Activated CD8-positive, alpha-beta memory T cell treated with anti-CD3 and anti-CD28 coated beads, Interleukin-2, amount 50 U/mL, for 24 hours (primary cell): Measurements from ENCODE around the gene TDG.

Experiments
- DNase-seq: peaks from one replicate; pipeline ENCODE4 v3.0.0-alpha.2; 2020; ENCODE audit errors: extremely low read depth

The TDG gene

DNA sequence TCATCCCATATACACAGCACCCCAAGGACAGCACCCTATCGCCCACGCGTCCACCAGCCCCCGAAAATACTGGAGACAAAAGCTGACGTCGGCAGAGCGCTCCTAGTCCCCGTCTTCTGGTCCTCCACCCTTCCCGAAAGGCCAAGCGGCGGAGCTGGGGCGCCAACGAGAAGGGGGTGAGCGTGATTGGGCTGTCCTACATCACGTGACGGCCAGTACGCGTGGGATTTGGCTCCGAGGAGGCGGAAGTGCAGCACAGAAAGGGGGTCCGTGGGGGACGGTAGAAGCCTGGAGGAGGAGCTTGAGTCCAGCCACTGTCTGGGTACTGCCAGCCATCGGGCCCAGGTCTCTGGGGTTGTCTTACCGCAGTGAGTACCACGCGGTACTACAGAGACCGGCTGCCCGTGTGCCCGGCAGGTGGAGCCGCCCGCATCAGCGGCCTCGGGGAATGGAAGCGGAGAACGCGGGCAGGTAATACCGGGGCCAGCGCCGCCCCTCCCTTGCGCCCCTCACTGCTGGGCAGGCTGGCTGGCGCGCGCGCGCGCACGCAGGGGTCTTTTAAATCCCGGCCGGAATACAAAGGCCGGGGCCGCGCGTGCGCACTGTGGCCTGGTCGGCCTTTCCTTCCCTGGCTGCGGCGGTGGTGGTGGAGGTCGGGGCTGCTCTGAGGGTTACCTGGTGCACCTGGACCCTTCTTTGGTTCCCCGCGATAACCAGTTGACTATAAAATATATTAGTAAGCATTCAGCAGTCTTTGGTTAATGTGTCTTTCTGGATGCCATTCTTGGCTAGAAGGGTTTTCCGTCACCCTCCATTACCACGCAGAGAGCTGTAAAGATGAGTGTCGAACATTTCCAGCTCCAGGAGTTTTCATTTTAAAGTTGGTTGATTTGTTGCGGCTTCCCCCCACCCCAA lies at the start of gene TDG:
TSS of gene TDG (plus strand) at position 283 of the 915 bp plus-strand sequence. CDS start at position 449, 166 bp downstream.
- peak; percentile 98 for DNase-seq

DNA sequence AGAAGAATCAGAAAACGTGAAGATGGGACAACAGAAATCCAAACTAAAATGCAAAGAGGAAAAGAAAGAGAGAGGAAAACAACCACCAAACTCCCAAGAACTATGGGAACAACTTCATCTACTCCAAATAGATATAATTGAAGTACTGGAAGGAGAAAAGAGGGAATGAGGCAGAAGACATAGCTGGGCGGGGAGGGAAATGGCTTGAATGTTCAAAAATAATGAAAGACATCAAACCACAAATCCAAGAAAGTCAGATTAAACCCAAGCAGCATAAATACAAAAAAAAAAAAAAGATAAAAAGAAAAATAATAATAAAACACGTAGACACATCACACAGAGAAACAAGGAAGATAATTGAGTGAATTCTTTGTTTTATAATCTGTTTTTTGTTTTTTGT lies 47.8 kb upstream of the TDG start:
- no peak for DNase-seq

DNA sequence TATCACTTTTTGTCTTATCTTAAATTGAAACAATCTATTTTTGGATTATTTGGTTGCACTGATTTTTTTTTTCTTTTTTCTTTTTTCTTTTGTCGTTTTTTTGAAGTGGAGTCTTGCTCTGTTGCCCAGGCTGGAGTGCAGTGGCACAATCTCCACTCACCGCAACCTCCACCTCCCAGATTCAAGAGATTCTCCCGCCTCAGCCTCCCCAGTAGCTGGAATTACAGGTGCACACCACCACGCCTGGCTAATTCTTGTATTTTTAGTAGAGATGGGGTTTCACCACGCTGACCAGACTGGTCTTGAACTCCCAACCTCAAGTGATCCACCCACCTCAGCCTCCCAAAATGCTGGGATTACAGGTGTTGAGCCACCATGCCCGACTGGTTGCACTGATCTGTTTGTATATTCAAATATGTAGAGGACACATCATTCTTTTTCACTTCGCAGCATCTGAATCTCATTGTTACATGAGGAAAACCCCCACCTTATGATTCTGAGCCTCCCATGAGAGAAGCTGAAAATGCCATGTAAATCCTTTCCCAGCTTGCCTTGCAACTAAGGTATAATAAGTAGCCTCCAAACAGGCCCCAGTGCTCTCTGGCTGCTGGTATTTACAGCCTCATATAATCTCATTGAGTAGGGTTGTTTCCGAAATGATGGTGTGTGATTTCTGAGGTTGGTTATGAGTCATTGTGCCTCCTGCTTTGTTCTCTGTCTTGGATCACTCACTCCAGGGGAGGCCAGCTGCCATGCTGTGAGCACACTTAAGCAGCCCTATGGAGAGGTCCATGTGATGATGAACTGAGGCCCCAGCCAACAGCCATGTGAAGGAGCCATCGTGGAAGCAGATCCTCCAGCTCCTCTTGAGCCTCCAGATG lies 40.7 kb upstream of the TDG start:
- DNase-seq: no peak

DNA sequence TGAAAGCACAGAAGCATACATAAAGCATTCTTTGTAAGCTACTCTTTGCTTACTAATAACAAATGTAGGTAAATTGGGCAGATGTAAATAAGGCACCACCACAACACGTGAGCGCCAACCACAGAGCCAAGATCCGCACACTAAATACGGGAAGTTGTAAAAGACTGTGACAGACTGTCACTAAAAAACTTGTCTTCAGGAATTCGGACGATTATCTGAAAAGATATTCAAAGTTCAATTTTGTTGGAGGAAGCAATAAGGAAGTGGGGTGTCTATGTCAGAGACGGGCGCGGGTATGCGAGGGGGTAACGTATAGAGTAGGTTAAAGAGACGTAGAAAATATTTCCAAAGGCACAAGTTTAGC lies 37.0 kb upstream of the TDG start:
- no peak for DNase-seq

DNA sequence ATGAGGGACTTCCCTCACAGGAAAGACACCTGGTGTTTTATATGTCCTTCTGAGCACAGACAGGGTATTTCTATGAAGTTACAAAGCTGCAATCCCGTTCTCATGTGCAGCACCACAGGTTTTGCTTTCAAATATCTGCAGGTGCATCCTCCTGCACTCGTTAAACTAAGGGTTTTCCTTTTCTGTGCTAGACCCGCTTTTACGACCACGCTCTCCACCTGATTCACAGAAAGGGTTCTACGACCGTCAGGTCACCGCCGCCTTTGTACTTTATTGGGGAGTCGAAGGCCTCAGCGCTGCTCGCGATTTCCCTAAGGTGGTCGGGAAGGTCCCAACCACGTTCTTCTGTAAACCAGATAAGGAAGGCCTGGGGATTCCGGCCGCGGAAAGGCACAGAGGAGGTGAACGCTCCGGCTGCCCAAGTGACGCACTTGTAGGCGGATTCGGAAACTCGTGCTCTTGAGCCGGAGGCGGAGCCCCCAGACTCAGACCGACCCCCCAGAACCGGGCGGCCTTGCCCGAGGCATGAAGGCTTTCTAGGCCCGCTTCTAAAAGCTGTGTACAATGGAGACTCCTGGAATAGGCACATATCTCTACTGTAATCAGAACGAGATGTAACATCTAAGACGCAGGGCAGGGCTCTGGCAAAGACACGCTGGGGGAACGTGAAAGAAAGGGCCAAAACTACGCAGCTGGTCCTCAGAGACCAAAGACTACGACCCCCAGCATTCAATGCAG lies 36.5 kb upstream of the TDG start:
- peak; percentile 61 for DNase-seq

DNA sequence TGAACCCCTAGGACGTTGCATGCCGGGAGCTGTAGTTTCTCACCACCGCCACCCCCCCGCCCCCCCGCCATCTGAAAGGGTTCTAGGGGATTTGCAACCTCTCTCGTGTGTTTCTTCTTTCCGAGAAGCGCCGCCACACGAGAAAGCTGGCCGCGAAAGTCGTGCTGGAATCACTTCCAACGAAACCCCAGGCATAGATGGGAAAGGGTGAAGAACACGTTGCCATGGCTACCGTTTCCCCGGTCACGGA lies 36.0 kb upstream of the TDG start:
- no peak for DNase-seq

DNA sequence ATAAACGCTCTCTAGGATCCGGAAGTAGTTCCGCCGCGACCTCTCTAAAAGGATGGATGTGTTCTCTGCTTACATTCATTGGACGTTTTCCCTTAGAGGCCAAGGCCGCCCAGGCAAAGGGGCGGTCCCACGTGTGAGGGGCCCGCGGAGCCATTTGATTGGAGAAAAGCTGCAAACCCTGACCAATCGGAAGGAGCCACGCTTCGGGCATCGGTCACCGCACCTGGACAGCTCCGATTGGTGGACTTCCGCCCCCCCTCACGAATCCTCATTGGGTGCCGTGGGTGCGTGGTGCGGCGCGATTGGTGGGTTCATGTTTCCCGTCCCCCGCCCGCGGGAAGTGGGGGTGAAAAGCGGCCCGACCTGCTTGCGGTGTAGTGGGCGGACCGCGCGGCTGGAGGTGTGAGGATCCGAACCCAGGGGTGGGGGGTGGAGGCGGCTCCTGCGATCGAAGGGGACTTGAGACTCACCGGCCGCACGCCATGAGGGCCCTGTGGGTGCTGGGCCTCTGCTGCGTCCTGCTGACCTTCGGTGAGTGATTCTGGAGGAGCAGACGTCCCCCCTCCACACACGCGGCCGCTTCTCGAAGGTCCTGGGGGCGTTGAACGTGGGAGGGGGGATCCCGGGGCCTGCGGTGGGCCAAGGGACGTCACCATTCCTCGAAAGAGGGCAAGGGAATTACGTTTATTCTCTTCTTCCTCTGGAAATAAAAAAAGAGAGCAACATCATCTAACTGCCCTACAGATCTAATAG lies 35.5 kb upstream of the TDG start, which contains the start of gene HSP90B1:
TSS of gene HSP90B1 (plus strand) at position 377 of the 753 bp plus-strand sequence. CDS start at position 483, 106 bp downstream.
- peak; percentile 99 for DNase-seq

DNA sequence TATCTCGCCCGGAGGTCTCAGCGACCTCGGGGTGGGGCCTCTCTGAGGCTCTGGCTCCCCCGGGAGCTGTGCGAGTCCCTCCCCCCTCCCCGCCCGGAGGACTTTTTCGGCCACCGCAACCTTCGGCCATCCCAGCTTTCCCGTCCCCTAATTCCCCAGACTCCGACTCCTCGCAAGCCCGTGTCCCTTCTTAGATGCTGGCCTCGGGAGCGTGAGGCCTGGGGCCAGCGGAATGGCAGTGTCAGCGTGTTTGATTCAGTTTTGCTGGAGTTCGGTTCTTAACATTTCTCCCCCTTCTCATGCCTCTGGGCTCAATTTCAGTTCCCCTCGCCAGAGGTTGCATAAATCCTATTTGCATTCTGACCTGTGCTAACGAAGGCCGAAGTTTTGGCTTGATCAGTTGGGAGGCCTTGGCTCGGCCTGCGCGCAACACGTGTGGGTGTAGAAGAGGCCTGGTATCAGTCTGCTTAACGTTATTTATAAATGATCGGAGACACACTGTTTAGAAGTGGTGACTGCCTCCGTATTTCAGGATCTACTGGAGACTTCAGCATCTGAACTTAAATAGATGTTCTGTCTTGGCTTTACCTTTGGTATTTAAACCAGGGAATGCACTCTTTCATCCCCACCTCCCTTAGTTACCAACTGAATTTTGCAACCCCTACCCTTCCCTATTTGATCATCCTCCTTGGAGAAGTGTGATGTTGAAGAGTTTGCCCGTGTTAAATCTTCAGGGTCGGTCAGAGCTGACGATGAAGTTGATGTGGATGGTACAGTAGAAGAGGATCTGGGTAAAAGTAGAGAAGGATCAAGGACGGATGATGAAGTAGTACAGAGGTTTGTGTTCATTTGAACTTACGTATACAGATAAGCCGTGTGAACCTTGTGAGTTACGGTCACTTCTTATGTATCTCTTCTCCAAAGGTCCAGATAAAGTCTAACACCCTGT lies 34.6 kb upstream of the TDG start:
- no peak for DNase-seq

DNA sequence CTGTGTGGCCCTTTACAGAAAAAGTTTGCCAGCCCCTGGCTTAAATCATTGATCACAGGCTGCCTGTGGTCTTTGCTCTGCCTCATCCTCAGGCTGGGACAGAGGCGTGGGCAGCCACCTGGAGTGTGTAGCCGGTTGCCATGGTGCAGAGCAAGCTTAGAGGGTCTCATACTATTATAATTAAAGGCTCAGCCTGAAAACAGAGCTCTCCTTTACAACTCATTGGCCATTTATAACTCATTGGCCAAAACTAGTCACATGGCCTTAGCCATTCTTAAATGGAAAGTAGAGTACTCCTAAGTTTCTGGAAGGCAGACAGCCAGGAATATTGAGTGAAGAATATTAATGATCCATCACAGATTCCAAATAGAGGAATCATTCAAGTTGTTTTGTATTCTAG lies 32.4 kb upstream of the TDG start:
- no peak for DNase-seq

DNA sequence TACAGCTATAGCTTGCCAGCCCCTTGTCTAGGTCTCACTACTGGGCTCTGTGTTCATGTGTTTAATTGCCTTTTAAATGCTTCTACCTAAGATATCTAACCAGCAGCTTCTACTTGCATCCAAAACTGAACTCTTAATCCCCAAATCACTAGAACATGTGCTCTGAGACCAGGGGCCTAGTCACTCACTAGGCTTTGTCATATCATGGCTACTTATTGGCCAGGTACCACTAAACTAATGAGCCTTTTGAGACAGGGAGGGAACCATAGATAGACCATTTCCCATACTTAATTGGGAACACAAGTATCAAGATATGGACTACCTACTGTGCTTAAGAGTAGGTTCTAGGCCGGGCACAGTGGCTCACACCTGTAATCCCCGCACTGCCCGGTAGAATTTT lies 29.0 kb upstream of the TDG start:
- DNase-seq: no peak

DNA sequence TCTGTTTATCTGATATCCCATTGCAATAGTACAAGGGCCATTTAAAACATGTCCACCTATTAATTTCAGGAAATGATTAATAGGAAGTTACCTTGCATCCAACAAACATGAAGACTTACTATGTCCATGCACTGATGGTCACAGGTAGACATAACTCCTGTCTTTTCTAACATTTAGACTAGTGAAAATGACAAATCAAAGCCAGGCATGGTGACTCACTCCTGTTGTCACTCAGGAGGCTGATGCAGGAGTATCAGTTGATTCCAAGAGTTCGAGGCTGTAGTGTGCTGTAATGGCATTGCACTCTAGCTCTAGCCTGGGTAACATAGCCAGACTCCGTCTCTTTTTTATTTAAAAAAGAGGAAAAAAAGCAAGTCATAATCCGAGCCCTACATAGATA lies 20.7 kb upstream of the TDG start:
- no peak for DNase-seq

DNA sequence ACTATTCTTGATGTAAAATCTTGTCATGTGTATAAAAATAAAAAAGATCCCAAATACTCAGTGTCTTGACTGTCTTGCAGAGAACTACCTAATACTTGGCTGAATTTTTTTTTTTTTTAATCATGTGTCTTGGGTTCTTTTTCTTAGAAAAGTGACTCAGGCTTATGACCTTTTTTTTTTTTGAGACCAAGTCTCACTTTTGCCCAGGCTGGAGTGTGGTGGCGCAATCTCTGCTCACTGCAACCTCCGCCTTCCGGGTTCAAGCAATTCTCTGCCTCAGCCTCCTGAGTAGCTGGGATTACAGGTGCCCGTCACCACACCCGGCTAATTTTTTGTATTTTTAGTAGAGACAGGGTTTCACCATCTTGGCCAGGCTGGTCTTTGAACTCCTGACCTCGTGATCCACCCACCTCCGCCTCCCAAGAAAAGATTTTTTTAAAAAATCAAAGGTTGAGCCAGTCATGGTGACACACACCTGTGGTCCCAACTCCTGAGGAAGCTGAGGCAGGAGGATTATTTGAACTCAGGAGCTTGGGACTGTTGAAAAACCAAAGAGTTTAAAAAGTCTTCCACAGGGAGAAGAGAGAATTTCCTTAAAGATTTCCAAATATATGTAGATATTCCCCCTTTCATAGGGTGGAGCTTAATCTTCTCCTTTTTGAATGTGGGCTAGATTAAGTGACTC lies 17.7 kb upstream of the TDG start:
- DNase-seq: no peak

DNA sequence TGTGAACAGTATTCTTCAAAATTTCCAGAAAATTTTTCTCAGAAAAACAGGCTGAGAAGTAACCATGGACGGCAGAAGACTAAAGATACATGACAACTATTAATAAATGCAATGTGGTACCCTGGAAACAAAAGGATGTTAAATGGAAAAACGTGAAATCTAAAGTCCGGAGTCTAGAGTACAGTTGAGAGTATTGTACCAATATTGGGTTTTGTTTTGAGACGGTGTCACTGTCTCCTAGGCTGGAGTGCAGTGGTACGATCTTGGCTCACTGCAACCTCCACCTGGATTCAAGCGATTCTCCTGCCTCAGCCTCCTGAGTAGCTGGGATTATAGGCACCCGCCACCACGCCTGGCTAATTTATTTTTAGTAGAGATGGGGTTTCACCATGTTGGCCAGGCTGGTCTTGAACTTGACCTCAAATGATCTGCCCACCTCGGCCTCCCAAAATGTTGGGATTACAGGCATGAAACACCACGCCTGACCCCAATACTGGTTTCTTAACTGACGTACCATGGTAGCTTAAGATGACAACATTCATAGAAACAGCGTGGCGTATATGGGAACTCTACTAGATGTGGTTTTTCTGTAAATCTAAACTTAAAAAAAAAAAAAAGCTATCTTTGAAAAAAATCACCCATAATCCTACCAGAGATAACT lies 16.8 kb upstream of the TDG start:
- no peak for DNase-seq

DNA sequence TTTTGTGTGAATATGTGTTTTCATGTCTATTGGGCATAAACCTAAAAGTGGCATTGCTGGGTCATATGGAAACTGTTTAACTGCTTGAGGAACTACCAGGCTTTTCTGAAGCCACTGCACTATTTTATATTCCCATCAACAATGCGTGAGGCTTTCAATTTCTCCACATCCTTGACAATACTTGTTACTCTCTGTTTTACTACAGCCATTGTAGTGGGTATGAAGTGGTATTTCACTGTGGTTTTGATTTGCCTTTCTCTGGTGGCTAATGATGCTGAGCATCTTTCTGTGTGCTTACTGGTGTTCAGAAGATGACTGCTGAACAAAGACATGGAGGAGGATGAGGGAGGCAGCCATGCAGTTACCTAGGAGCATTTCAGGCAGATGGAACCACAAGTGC lies 13.2 kb upstream of the TDG start:
- DNase-seq: no peak

DNA sequence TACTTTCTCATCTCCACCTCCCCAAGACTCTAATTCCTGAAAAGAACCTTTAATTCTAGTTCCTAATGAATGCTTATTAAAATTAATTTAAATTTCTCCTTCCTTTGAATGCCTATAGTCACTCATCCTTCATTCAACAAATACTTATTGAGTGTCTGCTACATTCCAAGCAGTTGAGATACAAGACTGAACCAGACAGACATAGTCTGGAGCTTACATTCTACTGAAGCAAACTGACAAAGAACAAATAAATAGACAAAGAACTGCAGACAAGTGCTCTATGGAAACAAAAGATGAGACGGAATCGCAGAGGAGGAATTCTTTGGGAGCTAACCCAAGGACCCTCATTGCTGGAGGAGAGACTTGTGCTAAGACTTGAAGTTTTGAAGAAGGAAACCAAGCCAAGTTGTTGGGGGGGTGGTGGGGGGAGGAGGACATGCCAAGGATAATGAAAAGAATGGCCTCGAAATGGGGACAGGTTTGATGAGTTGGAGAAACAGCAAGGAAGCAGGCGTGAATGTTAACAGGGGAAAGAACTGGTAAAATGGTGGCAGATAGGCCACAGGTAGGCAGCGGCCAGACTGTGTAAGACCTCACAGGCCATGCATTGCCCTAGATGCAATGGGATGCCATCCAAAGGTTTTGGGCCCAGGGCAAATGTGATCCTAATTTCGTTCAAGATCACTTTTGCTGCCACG lies 9.7 kb upstream of the TDG start:
- no peak for DNase-seq

DNA sequence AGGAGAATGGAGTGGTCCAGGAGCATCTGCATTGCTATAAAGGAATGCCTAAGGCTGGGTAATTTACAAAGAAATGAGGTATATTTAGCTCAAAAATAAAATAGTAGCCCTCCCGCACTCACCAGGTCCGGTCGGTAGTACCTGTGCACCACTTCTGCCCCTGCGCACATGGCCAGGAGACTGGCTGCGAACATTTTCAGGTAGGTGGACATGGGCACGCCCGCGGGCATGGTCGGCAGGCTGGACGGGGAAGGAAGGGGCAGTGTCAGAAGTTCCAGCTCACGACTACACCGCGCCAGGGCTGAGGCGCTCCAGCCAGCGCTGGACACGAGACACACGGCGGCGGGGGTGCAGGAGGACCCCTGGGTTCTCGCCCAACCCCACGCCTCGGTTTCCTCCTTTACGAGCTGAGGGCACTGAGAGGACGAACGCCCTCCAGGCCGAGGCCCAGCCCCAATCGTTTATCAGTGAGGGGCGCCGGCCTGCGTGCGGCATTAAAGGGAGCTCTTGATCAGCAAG lies 9.1 kb upstream of the TDG start:
- DNase-seq: no peak

DNA sequence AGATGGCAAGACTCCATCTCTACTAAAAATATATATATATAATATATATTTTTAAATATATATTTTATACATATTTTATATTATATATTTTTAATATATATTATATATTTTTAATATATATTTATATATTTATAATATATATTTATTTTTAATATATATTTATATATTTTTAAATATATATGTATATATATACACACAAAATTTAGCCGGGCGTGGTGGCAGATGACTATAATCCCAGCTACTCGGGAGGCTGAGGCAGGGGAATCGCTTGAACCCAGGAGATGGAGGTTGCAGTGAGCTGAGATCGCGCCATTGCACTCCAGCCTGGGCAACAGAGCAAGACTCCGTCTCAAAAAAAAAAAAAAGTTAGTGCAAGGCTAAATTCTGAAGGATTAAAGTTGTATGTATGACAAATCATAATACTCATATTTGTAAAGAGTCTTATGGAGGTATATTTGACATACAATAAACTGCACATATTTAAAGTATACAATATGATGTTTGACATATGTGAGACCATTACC lies 7.7 kb upstream of the TDG start:
- no peak for DNase-seq

DNA sequence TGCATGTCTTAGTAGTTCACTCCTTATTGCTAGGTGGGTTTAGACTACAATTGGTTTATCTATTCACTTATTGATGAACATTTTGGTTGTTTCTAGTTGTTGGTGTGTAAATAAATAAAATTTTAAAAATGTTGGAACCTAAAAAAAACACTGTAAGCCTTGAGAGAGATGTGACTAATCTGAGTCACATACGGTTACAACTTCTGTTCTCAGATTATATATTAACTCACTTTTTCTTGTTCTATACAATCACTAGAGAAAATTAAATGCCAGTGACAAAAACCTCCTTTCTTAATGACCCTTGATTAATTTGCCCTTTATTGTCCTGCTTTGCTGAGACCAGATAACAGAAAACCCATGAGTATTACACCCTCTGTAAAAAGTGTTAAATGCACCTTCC lies 7.1 kb upstream of the TDG start:
- DNase-seq: no peak
